Activated naive CD4-positive, alpha-beta T cell treated with anti-CD3 and anti-CD28 coated beads for 36 hours (primary cell): ENCODE results near the gene ARHGEF16. TPM values are rescaled to one million over a fixed set of nuclear protein-coding genes. Genes with fewer than 3 reads are reported as not detected.

ENCODE experiments used
- CTCF ChIA-PET: fragments of 350-600 bp; sonication (Branson Sonifier 250); formaldehyde crosslinking; loops from one replicate; lab custom pipeline; 2021; ENCODE audit warnings: antibody characterized with exemption; lab: Charles Lee
- DNase-seq: peaks from one replicate; pipeline ENCODE4 v3.0.0-alpha.2; 2020
- H3K27ac Mint-ChIP-seq: one replicate; pipeline ENCODE4 v1.8.0; 2021; ENCODE audit warnings: mild to moderate bottlenecking, mixed read lengths
- H3K27me3 Mint-ChIP-seq: one replicate; pipeline ENCODE4 v1.8.0; 2021; ENCODE audit warnings: low read depth, mixed read lengths
- H3K36me3 Mint-ChIP-seq: one replicate; pipeline ENCODE4 v1.8.0; 2021; ENCODE audit warnings: low read depth, mixed read lengths
- H3K4me1 Mint-ChIP-seq: one replicate; pipeline ENCODE4 v1.8.0; 2021; ENCODE audit warnings: low read depth, mixed read lengths
- H3K4me3 Mint-ChIP-seq: one replicate; pipeline ENCODE4 v1.8.0; 2021; ENCODE audit warnings: mild to moderate bottlenecking, moderate library complexity, mixed read lengths
- H3K9me3 Mint-ChIP-seq: one replicate; pipeline ENCODE4 v1.8.0; 2021; ENCODE audit warnings: mixed read lengths
- intact Hi-C: fragments of 100-400 bp; cut with micrococcal nuclease; formaldehyde crosslinking; loops from one replicate; pipeline ENCODE4 v1.15.1; 2023
- total RNA-seq, 2 experiments: library from RNA; stranded (reverse); gene quantifications; one replicate each; pipeline ENCODE4 v1.2.3, GENCODE V29; 2021

The ARHGEF16 gene
- total RNA-seq, 2 experiments from 2014 or later: 0.17 TPM

GRCh38 chr1:3443807-3444206, 10.7 kb upstream of the ARHGEF16 start:
- H3K36me3 Mint-ChIP-seq: no peaks in the 10 kb centered on the region
- intact Hi-C loops: no loop called here
- H3K27me3 Mint-ChIP-seq: no peaks in the 10 kb centered on the region
- DNase-seq: no peak
- H3K4me1 Mint-ChIP-seq: no peaks in the 10 kb centered on the region
- CTCF ChIA-PET: interaction anchor here (0.9 kb wide), 1 partner anchor 49 kb away, joined by 3 read pairs; no protein-coding TSS in a partner anchor
- H3K9me3 Mint-ChIP-seq: peaks cover 7% of the 10 kb centered on the region
- no peak overlapping the region for H3K4me3 Mint-ChIP-seq
- no peak overlapping the region for H3K27ac Mint-ChIP-seq

GRCh38 chr1:3444298-3444697, 10.2 kb upstream of the ARHGEF16 start:
- no peak for DNase-seq
- CTCF ChIA-PET: no interaction called here
- Mint-ChIP-seq H3K27me3 (no peaks in the 10 kb centered on the region), H3K27ac (no peak overlapping the region), H3K4me3 (no peak overlapping the region), H3K36me3 (no peaks in the 10 kb centered on the region), H3K4me1 (no peaks in the 10 kb centered on the region), H3K9me3 (peaks cover 7% of the 10 kb centered on the region)
- intact Hi-C loops: no loop called here

DNA sequence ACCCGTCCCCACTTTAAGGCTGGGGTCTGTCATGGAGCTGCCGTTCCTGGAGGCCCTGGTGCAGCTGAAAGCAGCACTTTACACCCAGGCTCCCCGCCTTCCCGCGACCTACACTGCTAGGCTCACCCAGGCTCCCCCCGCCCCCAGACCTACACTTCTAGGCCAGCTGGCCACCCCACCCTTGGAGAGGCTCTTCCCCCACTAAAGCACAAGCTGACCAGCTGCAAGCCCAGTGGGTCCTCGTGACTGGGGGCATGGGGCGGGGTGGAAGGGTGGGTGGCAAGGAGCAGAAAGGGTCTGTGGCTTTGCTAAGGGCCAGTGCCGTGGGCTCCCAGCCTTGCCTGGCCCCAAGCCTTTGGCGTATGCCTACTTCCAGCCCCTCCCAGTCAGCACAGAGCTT, 9.7 kb upstream of the ARHGEF16 start:
- H3K36me3 Mint-ChIP-seq: no peaks in the 10 kb centered on the region
- intact Hi-C loops: no loop called here
- CTCF ChIA-PET: no interaction called here

GRCh38 chr1:3450202-3450863, 4.1 kb upstream of the ARHGEF16 start:
- H3K4me3 Mint-ChIP-seq: no peak overlapping the region
- intact Hi-C loops: no loop called here
- no peak for DNase-seq
- H3K36me3 Mint-ChIP-seq: no peaks in the 10 kb centered on the region
- CTCF ChIA-PET: no interaction called here
- peaks cover 7% of the 10 kb centered on the region for H3K9me3 Mint-ChIP-seq
- peaks cover 7% of the 10 kb centered on the region for H3K27me3 Mint-ChIP-seq
- peaks cover 2% of the 10 kb centered on the region for H3K4me1 Mint-ChIP-seq
- no peak overlapping the region for H3K27ac Mint-ChIP-seq

More for the DNA sequence above, 9.7 kb upstream of the ARHGEF16 start:
- no peak overlapping the region for H3K4me3 Mint-ChIP-seq
- peaks cover 7% of the 10 kb centered on the region for H3K9me3 Mint-ChIP-seq
- no peaks in the 10 kb centered on the region for H3K4me1 Mint-ChIP-seq
- H3K27me3 Mint-ChIP-seq: no peaks in the 10 kb centered on the region
- no peak overlapping the region for H3K27ac Mint-ChIP-seq
- no peak for DNase-seq

- H3K9me3 Mint-ChIP-seq: peaks cover 7% of the 10 kb centered on the region
- H3K27me3 Mint-ChIP-seq: peaks cover 7% of the 10 kb centered on the region
- peaks cover 2% of the 10 kb centered on the region for H3K4me1 Mint-ChIP-seq
- CTCF ChIA-PET: no interaction called here
- no peak overlapping the region for H3K4me3 Mint-ChIP-seq
- intact Hi-C loops: no loop called here
- no peaks in the 10 kb centered on the region for H3K36me3 Mint-ChIP-seq
- no peak for DNase-seq
- no peak overlapping the region for H3K27ac Mint-ChIP-seq
Observed at GRCh38 chr1:3450983-3451382, 3.5 kb upstream of the ARHGEF16 start.

GRCh38 chr1:3451994-3452865, 2.2 kb upstream of the ARHGEF16 start:
- intact Hi-C loops: loop anchor here (2.0 kb wide), 1 partner anchor 273 kb away; no protein-coding TSS in a partner anchor

DNA sequence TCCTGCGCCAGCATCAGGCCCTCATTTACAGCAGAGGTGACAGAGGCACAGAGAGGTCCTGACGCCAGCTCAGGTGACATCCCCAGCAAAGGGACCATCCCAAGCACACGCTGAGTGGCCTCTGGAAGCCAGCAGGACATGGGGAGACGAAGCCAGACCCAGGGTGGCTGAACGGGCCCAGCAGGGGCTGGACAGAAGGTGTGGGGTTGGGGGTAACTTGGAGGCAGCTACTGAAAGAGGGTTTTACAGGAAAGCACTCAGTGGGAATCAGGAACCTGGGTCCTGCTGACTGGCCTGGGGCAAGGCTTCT, 1.6 kb upstream of the ARHGEF16 start:
- Mint-ChIP-seq H3K9me3 (peaks cover 2% of the 10 kb centered on the region), H3K27ac (no peak overlapping the region), H3K36me3 (no peaks in the 10 kb centered on the region), H3K4me1 (peaks cover 2% of the 10 kb centered on the region), H3K27me3 (peaks cover 7% of the 10 kb centered on the region), H3K4me3 (no peak overlapping the region)
- intact Hi-C loops: loop anchor here (1.0 to 2.0 kb wide), 3 partner anchors 31 to 272 kb away; no protein-coding TSS in a partner anchor
- DNase-seq: no peak
- CTCF ChIA-PET: interaction anchor here (0.6 to 2.5 kb wide), 16 partner anchors 10 to 274 kb away, joined by 3 to 27 read pairs (median 4); partner anchors contain the start of gene WRAP73

More at GRCh38 chr1:3451994-3452865, 2.2 kb upstream of the ARHGEF16 start:
- Mint-ChIP-seq H3K4me1 (peaks cover 2% of the 10 kb centered on the region), H3K27ac (no peak overlapping the region), H3K4me3 (no peak overlapping the region), H3K27me3 (peaks cover 7% of the 10 kb centered on the region), H3K9me3 (peaks cover 7% of the 10 kb centered on the region), H3K36me3 (no peaks in the 10 kb centered on the region)
- CTCF ChIA-PET: interaction anchor here (0.6 to 2.5 kb wide), 16 partner anchors 11 to 275 kb away, joined by 3 to 27 read pairs (median 4); partner anchors contain the start of gene WRAP73
- no peak for DNase-seq

DNA sequence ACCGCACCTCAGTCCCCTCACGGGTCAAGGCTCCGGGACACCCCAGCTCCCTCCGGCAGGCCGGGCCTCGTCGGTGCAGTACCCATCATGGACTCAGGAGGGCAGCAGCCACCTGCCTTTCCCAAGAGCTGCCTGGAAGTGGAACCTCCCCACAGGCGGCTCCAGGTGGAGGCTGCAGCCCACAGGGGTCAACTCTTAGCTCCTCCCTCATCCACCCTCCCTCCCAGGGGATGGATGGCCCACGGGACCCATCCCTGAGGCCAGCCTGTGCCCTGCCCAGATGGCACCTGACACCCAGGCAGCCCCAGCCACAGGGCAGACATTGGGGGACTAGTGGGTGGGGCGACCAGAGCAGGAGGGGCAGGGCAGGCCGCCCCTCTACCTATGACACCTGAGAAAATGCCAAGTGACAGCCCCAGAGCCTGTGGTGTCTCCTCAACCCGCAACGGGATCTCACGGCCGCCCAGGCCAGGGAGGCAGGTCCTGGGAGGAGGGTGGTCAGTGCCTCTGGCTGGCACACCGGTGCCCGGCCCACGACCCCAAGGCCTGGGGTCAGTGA, 1.2 kb upstream of the ARHGEF16 start:
- no peaks in the 10 kb centered on the region for H3K36me3 Mint-ChIP-seq
- peak overlapping the region; percentile 32 for H3K4me3 Mint-ChIP-seq
- H3K27me3 Mint-ChIP-seq: peaks cover 7% of the 10 kb centered on the region
- CTCF ChIA-PET: interaction anchor here (0.6 to 2.5 kb wide), 16 partner anchors 10 to 274 kb away, joined by 3 to 27 read pairs (median 4); partner anchors contain the start of gene WRAP73
- intact Hi-C loops: loop anchor here (1.0 to 2.0 kb wide), 3 partner anchors 31 to 272 kb away; no protein-coding TSS in a partner anchor
- no peak overlapping the region for H3K27ac Mint-ChIP-seq
- DNase-seq: peak; percentile 84
- no peaks in the 10 kb centered on the region for H3K9me3 Mint-ChIP-seq
- peaks cover 2% of the 10 kb centered on the region for H3K4me1 Mint-ChIP-seq

DNA sequence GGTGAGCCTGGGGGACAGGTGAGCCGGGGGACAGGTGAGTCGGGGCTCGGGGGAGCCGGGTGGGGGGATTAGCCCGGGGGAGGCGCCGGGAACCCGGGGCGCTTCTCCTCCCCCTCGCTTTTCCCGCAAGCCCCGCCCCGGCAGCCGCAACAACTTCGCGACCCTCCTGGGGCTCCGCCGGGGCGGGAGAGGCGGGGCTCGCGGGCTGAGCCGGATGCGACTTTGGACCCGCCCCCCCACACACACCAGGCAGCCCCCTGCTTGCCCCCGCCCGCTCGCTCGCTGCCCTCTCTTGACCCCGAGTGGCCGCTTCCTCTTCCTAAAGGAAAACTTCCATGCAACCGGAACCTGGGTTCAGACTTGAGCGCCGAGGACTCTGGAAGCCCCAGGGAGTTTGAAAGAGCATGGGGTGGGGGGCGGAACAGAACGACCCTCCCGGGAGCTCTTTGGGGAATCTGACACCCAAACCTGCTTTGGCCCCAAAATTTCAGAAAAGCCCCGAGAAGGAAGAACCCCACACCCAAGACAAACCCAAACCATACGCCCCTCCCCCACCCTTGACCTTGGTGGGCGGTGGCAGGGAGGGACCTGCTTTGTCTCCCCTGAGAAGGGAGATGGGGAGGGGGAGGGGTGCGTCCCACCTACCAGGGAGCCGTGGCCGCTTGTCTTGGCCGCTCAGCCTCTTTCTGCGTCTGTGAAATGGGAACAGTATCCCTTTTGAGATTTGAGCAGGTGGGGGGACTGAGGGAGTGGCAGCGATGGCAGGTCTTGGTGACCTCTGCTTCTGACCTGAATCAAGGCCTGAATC, 550 bp downstream of the ARHGEF16 start:
- Mint-ChIP-seq H3K4me3 (peak overlapping the region; percentile 45), H3K9me3 (no peaks in the 10 kb centered on the region)

GRCh38 chr1:3455670-3456448, 1.4 kb downstream of the ARHGEF16 start:
- peaks cover 2% of the 10 kb centered on the region for H3K4me1 Mint-ChIP-seq
- intact Hi-C loops: no loop called here
- no peaks in the 10 kb centered on the region for H3K36me3 Mint-ChIP-seq
- CTCF ChIA-PET: no interaction called here
- no peaks in the 10 kb centered on the region for H3K9me3 Mint-ChIP-seq
- no peak for DNase-seq
- peak overlapping the region; percentile 45 for H3K4me3 Mint-ChIP-seq
- no peak overlapping the region for H3K27ac Mint-ChIP-seq
- peaks cover 3% of the 10 kb centered on the region for H3K27me3 Mint-ChIP-seq

More for the DNA sequence above, 550 bp downstream of the ARHGEF16 start:
- CTCF ChIA-PET: no interaction called here
- no peaks in the 10 kb centered on the region for H3K36me3 Mint-ChIP-seq
- DNase-seq: no peak
- intact Hi-C loops: no loop called here
- peaks cover 2% of the 10 kb centered on the region for H3K4me1 Mint-ChIP-seq
- peaks cover 7% of the 10 kb centered on the region for H3K27me3 Mint-ChIP-seq
- H3K27ac Mint-ChIP-seq: no peak overlapping the region

GRCh38 chr1:3456449-3456963, 2.0 kb downstream of the ARHGEF16 start:
- H3K27ac Mint-ChIP-seq: no peak overlapping the region
- CTCF ChIA-PET: no interaction called here
- no peak overlapping the region for H3K4me3 Mint-ChIP-seq
- H3K36me3 Mint-ChIP-seq: no peaks in the 10 kb centered on the region
- H3K4me1 Mint-ChIP-seq: peaks cover 2% of the 10 kb centered on the region
- H3K27me3 Mint-ChIP-seq: peaks cover 2% of the 10 kb centered on the region
- no peak for DNase-seq
- no peaks in the 10 kb centered on the region for H3K9me3 Mint-ChIP-seq
- intact Hi-C loops: no loop called here
